Stimulated activated CD4-positive, alpha-beta T cell treated with anti-CD3 and anti-CD28 coated beads, TNF-alpha, amount 100 ng/mL, for 48 hours (primary cell): Measurements from ENCODE around the gene GNG13.
"Not testable (repeated sequence)": the region's sequence is repeated elsewhere in the genome, so short reads cannot be mapped to it uniquely, and the experiment has no call there.

Experiments
- DNase-seq, 3 donors: peaks; one replicate each; pipeline ENCODE4 v3.0.0-alpha.2; 2020; ENCODE audit warnings: low read depth in 3 of 3

GNG13 gene

DNA sequence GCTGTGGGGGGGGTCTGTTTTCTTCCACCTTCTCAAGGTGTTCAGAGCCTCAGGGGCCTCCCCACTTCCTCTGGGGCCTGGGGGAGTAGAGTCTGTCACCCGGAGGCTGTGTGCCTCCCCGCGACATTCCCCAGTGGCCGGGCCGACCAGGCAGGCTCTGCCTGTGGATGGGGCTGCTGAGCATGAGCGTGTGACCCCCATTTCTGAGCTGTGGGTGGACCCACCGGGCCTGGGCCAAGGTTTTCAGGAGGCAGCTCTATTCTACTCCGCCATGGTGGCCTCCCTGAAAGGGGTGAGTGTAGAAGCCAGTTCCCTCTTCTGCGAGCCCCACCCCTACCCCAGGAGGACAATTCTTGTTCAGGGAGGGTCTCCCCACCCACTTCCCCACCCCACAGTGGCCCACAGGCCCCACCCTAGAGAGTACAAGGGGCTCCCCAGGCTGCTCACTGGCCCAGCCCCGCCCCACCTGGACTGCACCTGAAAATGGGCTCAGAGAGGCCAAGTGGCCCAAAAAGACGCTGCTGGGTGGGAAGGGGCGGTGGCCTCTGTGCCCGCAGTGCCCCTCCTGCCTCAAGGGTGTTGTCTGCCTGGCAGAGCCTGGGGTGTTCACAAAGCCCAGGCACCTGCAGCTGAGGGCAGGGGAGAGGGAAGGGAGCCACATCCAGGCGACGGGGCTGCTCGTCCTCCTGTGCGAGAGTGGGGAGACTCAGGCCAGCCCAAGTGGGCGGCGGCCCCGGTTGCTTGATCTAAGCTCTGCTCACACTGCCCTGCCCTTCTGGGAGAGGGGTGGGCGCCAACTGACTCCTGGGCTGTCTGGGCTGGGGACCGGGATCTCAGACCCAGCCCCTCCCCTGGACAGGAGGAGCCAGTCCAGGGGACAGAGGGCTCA lies 38.7 kb downstream of the GNG13 start:
- DNase-seq = no peak

DNA sequence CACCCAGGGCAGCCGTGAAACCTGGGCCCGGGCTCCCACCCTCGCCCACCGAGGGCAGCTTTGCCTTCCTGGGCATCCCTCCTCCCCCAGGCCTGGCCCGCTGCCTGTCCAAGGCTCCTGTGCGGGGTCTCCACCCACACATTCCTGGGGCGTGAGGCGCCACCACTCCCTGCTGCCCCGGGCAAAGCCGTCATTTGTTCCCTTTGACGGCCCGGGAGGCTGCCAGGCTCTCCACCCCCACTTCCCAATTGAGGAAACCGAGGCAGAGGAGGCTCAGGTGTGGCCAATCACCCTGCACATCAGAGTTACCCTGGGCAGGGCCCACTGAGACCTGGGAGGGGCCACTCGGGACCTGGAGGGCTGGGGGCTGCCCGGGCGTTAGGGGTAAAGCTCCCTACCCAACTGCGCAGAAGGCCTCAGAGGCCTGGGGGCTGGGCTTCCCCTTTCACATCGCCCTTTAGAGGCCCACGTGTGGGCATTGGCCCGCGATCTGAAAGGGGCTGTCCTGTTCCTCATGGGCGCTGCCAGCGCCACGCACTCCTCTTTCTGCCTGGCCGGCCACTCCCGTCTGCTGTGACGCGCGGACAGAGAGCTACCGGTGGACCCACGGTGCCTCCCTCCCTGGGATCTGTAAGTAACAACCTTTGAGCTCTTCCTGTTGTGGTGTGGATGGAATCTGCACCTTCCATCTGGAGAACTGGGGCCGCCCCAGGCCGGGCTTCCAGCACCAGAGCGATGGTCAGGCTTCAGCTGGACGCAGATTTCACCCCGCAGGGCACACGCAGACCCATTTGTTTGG lies 39.8 kb downstream of the GNG13 start, which contains the start of gene MSLN:
Gene MSLN, plus strand, starts transcription at position 190 of the 799 bp plus-strand sequence. CDS start 1,947 bp downstream, outside the sequence.
- DNase-seq = no peak

DNA sequence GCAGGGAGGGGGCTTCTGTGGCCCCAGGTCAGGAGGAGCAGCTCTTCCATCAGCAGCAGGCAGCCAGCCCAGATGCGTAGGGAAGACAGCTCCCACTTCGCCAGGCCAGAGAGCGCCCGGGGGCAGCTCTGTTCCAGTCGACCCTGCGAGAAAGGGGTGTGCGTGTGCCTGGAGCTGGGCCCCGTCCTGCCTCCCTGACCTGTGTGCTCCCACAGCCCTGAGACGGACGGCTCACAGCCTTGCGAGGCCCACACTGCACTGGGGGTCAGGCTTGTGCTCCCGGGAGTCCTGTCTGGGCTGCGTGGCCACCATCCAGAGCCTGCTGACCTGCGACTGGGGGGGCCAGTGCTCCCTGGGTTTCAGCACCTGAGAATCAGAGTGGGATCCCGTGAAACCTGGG lies 40.5 kb downstream of the GNG13 start:
- DNase-seq = no peak

DNA sequence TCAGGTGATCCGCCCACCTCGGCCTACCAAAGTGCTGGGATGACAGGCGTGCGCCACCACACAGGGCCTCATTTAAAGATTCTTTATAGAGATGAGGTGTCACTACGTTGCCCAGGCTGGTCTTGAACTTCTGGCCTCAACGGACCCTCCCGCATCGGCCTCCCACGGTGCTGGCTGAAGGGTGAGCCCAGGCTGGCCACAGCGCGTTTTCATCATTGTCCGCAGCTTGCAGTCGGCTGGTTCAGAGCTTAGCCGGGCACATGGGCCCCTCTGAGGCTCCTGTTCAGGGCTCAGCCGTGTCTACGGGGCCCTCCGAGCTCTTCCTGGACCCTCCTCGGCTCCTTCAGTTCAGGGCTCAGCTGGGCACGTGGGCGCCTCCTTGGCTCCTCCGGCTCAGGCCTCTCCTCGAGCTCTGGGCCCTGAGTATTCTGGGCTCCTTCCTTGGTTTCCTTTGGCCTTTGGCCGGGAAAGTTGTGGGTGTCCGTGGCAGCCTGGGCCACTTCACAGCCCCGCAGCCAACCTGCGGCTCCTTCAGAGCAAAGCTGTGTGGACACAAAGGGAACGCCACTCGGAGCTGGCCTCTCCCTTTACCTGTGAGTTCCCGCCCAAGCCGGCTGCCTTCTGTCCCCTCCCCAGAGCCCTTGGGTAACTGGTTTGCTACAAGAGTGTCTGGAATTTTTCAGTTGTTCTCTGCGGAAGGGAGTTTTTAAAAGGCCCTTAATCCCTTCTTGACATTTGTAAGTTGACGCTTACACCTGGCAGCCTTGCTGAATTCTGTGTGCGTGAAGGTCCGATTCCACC lies 41.2 kb downstream of the GNG13 start:
- no peak for DNase-seq

DNA sequence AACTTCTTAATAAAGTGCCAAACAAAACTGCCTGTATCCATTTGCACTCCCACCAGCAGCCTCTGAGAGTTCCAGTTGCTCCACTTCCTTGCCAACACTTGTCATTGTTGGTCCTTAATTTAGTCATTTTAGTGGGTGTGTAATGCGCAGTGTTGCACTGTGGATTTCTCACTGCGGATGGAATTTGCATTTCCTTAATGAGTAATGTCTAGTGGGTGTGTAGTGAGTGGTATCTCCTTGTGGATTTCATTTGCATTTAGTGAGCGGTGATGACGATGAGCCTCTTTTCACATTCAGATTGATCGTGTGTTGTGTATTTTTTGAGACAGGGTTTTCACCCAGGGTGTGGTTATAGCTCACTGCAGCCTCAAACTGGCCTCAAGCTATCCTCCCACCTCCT lies 44.1 kb downstream of the GNG13 start:
- DNase-seq = no peak

DNA sequence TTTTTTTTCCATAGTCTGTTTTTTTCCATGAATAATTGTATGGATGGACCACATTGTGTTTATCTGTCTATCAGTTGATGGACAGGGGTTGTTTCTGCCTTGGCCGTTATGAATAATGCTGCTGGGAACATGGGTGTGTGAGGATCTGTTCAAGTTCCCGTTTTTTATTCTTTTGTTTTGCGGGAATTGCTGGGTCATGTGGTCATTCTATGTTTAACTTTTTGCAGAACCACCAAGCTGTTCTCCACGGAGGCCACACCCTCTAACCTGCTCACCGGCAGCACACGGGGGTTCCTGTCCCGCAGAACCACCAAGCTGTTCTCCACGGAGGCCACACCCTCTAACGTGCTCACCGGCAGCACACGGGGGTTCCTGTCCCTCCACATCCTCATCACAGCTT lies 45.9 kb downstream of the GNG13 start:
- no peak for DNase-seq

DNA sequence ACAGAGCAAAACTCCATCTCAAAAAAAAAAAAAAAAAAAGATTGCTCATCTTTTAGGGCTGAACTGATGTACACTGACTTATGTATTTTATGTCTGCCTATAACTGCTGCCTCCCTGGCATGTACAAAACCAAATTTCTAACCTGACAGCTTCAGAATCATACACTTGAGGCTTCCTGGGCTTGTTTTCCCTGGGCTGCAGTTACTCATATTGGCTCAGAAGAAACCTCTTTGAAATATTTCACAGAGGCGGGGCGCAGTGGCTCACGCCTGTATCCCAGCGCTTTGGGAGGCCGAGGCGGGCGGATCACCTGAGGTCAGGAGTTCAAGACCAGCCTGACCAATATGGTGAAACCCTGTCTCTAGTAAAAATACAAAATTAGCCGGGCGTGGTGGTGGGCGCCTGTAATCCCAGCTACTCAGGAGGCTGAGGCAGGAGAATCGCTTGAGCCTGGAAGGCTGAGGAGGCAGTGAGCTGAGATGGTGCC lies 46.4 kb downstream of the GNG13 start:
- DNase-seq = not testable (repeated sequence)

DNA sequence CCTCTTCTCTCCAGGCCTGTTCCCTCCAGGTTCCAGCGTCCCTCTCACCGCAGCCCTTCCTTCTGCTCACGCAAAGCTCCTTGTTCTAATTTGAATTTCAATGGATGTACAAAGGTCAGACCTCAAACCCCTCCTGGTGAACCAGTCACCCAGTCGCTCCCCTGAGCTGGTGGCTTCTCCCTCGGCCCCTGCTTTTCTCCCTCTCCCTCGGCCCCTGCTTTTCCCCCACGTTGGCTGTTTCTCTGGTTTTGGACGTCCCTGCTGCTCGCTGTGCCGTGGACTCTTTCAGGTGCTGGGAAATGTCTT lies 48.6 kb downstream of the GNG13 start:
- DNase-seq = no peak

DNA sequence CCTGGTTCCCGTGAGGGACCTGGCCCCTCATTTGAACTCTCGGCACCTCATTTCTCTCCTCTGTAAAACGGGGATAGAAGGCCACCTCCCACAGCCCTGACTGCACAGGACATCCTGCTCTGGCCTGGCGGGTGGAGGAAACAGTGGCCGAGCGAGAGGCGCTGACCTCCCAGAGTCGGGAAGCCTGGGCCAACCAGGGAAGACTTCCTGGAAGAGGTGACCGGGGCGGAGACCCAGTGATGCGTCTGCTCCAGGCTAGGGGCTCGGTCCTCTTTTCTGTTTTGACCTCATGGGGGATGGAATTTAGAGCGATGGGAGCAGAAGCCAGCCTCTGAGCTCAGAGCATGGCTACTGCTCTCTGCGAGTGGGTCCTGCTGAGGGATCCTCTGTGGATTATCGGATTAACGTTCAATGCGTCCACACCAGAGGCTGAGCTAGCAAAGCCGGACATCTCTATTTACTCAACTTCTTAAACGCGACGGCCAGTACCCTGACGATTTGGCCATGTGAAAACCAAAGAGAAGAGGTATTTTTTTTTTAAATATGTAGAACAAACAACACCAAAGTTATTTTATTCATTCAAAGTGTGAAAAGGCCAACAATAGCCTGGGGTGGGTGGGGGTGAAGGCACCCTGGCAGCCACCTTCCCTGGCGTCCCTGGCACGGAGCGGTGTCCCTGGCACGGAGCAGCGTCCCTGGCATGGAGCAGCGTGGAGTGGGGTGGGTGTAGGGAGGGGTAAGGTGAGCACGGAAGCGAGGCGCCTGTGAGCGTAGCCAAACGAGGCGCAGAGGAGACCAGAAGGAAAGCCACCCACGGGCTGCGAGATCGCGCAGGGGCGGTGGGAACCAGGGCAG lies 49.2 kb downstream of the GNG13 start:
- no peak for DNase-seq

DNA sequence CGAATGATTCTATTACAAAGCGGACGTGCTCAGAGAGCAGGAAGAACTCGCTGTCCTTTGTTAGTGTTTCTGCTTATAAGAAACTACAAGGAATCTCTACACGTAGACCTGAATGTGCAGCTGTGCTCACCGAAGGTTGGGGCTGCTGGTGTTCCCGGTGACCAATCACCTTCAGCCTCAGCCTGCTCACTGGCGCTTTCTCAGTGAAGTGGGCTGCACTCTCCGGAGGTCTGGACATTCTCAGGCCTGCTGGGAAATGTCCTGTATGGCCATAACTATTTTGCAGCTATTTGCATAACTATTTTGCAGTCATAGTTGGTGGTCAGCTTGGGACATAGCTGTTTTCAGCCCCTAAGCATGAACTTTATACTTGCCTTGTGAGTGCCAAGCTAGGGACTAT lies 50.0 kb downstream of the GNG13 start:
- no peak for DNase-seq

DNA sequence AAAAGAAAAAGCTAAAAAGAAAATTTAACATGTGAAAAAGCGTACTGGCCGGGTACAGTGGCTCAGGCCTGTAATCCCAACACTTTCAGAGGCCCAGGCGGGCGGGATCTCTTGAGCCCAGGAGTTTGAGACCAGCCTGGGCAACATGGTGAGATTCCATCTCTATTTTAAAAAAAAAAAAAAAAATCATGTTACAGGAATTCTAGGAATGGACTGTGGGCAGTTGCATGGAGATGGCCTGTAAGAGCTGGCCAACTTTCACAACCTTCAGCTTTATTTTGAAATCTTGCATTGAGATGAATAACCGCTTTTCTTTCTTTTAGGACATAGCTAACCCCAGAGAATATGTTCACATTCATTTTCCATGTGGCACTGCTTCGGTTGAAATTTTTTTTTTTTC lies 51.5 kb downstream of the GNG13 start:
- no peak for DNase-seq
